ENCODE measurements around the gene ALAS1.

- TF ChIP-seq POLR2AphosphoS5 (IDR thresholded peaks at IDR 0.05) (no peak), CTCF (IDR thresholded peaks at IDR 0.05) (no peak), POLR2A (IDR thresholded peaks at IDR 0.05) (no peak), EP300 (IDR thresholded peaks at IDR 0.05) (no peak)
Measured at GRCh38 chr3:52149726-52150125, 48.2 kb upstream of the ALAS1 start.
